ENCODE measurements around the gene GJB4.

Gene GJB4

DNA sequence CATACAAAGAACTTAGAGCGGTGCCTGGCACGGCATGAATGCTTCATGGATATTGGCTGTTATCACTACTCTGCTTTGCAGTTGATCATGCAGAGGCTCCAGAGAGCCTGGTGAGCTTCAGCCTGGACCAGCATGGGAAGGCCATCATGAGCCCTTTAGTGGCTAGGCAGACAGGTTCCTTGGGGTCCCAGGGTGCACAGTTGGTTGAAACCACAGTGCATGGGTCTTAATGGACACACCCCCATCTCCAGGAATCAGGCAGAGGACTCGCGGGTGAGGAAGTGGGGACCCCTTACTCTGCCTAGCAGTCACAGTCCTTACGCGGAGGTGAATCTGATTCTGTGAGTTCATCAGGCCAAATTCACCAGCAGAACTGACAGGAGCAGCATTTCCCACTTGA lies 3.6 kb upstream of the GJB4 start:
- TF ChIP-seq, protein P1, sequence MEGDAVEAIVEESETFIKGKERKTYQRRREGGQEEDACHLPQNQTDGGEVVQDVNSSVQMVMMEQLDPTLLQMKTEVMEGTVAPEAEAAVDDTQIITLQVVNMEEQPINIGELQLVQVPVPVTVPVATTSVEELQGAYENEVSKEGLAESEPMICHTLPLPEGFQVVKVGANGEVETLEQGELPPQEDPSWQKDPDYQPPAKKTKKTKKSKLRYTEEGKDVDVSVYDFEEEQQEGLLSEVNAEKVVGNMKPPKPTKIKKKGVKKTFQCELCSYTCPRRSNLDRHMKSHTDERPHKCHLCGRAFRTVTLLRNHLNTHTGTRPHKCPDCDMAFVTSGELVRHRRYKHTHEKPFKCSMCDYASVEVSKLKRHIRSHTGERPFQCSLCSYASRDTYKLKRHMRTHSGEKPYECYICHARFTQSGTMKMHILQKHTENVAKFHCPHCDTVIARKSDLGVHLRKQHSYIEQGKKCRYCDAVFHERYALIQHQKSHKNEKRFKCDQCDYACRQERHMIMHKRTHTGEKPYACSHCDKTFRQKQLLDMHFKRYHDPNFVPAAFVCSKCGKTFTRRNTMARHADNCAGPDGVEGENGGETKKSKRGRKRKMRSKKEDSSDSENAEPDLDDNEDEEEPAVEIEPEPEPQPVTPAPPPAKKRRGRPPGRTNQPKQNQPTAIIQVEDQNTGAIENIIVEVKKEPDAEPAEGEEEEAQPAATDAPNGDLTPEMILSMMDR (conservative IDR thresholded peaks at IDR 0.05; ENCODE audit: low read depth, low read length): no peak
- DNase-seq (ENCODE audit: low read depth): no peak
- no peak overlapping the region for H3K4me3 ChIP-seq (ENCODE audit: low read depth, low read length)

DNA sequence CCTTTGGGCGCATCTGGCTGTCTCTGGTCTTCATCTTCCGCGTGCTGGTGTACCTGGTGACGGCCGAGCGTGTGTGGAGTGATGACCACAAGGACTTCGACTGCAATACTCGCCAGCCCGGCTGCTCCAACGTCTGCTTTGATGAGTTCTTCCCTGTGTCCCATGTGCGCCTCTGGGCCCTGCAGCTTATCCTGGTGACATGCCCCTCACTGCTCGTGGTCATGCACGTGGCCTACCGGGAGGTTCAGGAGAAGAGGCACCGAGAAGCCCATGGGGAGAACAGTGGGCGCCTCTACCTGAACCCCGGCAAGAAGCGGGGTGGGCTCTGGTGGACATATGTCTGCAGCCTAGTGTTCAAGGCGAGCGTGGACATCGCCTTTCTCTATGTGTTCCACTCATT lies 2.2 kb upstream of the GJB4 start:
- DNase-seq (ENCODE audit: low read depth): no peak
- H3K4me3 ChIP-seq (ENCODE audit: low read depth, low read length): no peak overlapping the region
- TF ChIP-seq, protein P1 (conservative IDR thresholded peaks at IDR 0.05; ENCODE audit: low read depth, low read length): no peak

- DNase-seq (ENCODE audit: low read depth): no peak
- no peak overlapping the region for H3K4me3 ChIP-seq (ENCODE audit: low read depth, low read length)
- TF ChIP-seq, protein P1 (conservative IDR thresholded peaks at IDR 0.05; ENCODE audit: low read depth, low read length): no peak
Measured at GRCh38 chr1:34758751-34759150, 789 bp upstream of the GJB4 start.

DNA sequence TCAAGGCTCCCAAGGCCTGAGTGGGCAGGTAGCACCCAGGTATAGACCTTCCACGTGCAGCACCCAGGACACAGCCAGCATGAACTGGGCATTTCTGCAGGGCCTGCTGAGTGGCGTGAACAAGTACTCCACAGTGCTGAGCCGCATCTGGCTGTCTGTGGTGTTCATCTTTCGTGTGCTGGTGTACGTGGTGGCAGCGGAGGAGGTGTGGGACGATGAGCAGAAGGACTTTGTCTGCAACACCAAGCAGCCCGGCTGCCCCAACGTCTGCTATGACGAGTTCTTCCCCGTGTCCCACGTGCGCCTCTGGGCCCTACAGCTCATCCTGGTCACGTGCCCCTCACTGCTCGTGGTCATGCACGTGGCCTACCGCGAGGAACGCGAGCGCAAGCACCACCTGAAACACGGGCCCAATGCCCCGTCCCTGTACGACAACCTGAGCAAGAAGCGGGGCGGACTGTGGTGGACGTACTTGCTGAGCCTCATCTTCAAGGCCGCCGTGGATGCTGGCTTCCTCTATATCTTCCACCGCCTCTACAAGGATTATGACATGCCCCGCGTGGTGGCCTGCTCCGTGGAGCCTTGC lies 1.7 kb downstream of the GJB4 start:
- no peak overlapping the region for H3K4me3 ChIP-seq (ENCODE audit: low read depth, low read length)
- TF ChIP-seq, protein P1 (conservative IDR thresholded peaks at IDR 0.05; ENCODE audit: low read depth, low read length): no peak
- no peak for DNase-seq (ENCODE audit: low read depth)

DNA sequence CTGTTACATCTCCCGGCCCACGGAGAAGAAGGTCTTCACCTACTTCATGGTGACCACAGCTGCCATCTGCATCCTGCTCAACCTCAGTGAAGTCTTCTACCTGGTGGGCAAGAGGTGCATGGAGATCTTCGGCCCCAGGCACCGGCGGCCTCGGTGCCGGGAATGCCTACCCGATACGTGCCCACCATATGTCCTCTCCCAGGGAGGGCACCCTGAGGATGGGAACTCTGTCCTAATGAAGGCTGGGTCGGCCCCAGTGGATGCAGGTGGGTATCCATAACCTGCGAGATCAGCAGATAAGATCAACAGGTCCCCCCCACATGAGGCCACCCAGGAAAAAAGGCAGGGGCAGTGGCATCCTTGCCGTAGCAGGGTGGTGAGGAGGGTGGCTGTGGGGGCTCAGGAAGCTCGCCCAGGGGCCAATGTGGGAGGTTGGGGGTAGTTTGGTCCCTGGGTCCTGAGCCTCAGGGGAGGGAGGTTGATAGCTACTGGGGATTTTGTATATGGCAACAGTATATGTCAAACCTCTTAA lies 2.3 kb downstream of the GJB4 start:
- no peak for DNase-seq (ENCODE audit: low read depth)
- TF ChIP-seq, protein P1 (conservative IDR thresholded peaks at IDR 0.05; ENCODE audit: low read depth, low read length): no peak
- no peak overlapping the region for H3K4me3 ChIP-seq (ENCODE audit: low read depth, low read length)

DNA sequence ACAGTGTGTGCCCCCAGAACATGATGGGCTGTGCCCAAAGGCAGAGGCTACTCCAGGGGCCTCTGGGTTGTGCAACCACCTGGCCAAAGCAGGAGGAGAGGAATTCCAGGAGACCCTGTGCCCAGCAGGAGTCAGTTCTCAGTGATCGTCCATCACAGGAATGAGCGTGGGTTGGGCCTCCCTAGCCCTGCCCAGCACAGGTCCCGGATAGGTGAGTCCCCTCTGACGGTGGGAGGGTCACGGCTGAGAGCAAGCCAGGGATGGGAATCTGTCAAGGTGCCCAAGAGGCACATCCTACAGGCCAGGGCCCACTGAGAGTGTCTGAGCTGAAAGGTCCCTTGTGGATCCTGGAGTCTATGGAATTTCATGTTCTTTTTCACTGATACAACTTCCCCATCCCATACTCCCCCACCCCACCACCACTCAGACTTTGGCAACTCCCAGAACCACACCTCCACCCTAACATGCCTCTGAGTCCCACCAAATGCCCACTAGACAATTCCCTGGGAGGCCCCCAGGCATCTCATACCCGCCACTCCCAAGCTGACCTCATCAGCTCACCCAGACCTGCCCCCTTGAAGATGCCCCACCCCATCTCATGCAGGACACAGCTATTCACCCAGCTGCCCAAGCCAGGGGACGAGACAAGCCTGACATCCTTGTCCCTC lies 3.1 kb downstream of the GJB4 start:
- DNase-seq (ENCODE audit: low read depth): no peak
- TF ChIP-seq, protein P1 (conservative IDR thresholded peaks at IDR 0.05; ENCODE audit: low read depth, low read length): no peak
- H3K4me3 ChIP-seq (ENCODE audit: low read depth, low read length): no peak overlapping the region

Measured in choroid plexus epithelial cell (primary cell).